HG03175 (cell line): ENCODE data around the gene TAF6.

Experiments used
- ATAC-seq: cut with Tn5 transposase; IDR thresholded peaks from one replicate; pipeline ENCODE4 v1.9.1; 2021; ENCODE audit warnings: mild to moderate bottlenecking, moderate library complexity; ENCODE audit not compliant: unreplicated experiment

The TAF6 gene

GRCh38 chr7:100119072-100119969 lies at the start of gene TAF6, which contains the start of gene CNPY4:
Gene TAF6 (minus strand): TSS chr7:100119358. CDS start chr7:100114209, 5,149 bp downstream.
Gene CNPY4 (plus strand): TSS chr7:100119634. CDS start chr7:100119745, 111 bp downstream.
- peak; percentile 70 for ATAC-seq

- ATAC-seq: no peak
Observed at GRCh38 chr7:100167912-100168323, 48.8 kb upstream of the TAF6 start.

GRCh38 chr7:100166970-100167911 lies 48.1 kb upstream of the TAF6 start:
- no peak for ATAC-seq

GRCh38 chr7:100166317-100166940 lies 47.3 kb upstream of the TAF6 start:
- no peak for ATAC-seq

- ATAC-seq: no peak
Observed at GRCh38 chr7:100163871-100164270, 44.7 kb upstream of the TAF6 start.

GRCh38 chr7:100163006-100163531 lies 43.9 kb upstream of the TAF6 start:
- ATAC-seq: no peak

- no peak for ATAC-seq
Observed at GRCh38 chr7:100160067-100160466, 40.9 kb upstream of the TAF6 start.

GRCh38 chr7:100159099-100159623 lies 40.0 kb upstream of the TAF6 start:
- ATAC-seq: no peak

- peak; percentile 86 for ATAC-seq
Observed at GRCh38 chr7:100158229-100159098, 39.3 kb upstream of the TAF6 start, which contains the start of gene TRAPPC14. Gene TRAPPC14 (minus strand): TSS chr7:100158723. CDS start chr7:100158499, 224 bp downstream.

- no peak for ATAC-seq
Observed at GRCh38 chr7:100157334-100158228, 38.4 kb upstream of the TAF6 start.

- ATAC-seq: no peak
Observed at GRCh38 chr7:100157069-100157333, 37.8 kb upstream of the TAF6 start.

GRCh38 chr7:100156331-100157068 lies 37.3 kb upstream of the TAF6 start:
- ATAC-seq: no peak

- no peak for ATAC-seq
Observed at GRCh38 chr7:100155553-100156317, 36.6 kb upstream of the TAF6 start.

- no peak for ATAC-seq
Observed at GRCh38 chr7:100154651-100155491, 35.7 kb upstream of the TAF6 start.

- no peak for ATAC-seq
Observed at GRCh38 chr7:100153708-100154535, 34.8 kb upstream of the TAF6 start.
